ENCODE data around the gene ARHGAP25.
"Not testable (repeated sequence)": the region's sequence is repeated elsewhere in the genome, so short reads cannot be mapped to it uniquely, and the experiment has no call there.

The ARHGAP25 gene

GRCh38 chr2:68802161-68802560, 67.5 kb downstream of the ARHGAP25 start:
- DNase-seq: not testable (repeated sequence)

GRCh38 chr2:68805025-68805424, 70.4 kb downstream of the ARHGAP25 start:
- DNase-seq: no peak

GRCh38 chr2:68806511-68807109, 72.0 kb downstream of the ARHGAP25 start:
- no peak for DNase-seq

- no peak for DNase-seq
Observed at GRCh38 chr2:68807821-68808266, 73.2 kb downstream of the ARHGAP25 start.

- DNase-seq: no peak
Observed at GRCh38 chr2:68809324-68810240, 75.0 kb downstream of the ARHGAP25 start.

- DNase-seq: no peak
Observed at GRCh38 chr2:68811364-68811763, 76.8 kb downstream of the ARHGAP25 start.

GRCh38 chr2:68812251-68812650, 77.6 kb downstream of the ARHGAP25 start:
- DNase-seq: peak; percentile 28

- no peak for DNase-seq
Observed at GRCh38 chr2:68813596-68813995, 79.0 kb downstream of the ARHGAP25 start.

GRCh38 chr2:68817306-68817705, 82.7 kb downstream of the ARHGAP25 start:
- no peak for DNase-seq

GRCh38 chr2:68819556-68819955, 84.9 kb downstream of the ARHGAP25 start:
- no peak for DNase-seq

- no peak for DNase-seq
Observed at GRCh38 chr2:68822207-68822872, 87.7 kb downstream of the ARHGAP25 start.

GRCh38 chr2:68824831-68825230, 90.2 kb downstream of the ARHGAP25 start:
- no peak for DNase-seq

GRCh38 chr2:68825866-68826265, 91.3 kb downstream of the ARHGAP25 start:
- DNase-seq: no peak

GRCh38 chr2:68827666-68828065, 93.1 kb downstream of the ARHGAP25 start:
- DNase-seq: no peak

- peak; percentile 88 for DNase-seq
Observed at GRCh38 chr2:68828887-68829708, 94.5 kb downstream of the ARHGAP25 start.

- DNase-seq: no peak
Observed at GRCh38 chr2:68829749-68830148, 95.1 kb downstream of the ARHGAP25 start.

- DNase-seq: no peak
Observed at GRCh38 chr2:68831686-68832232, 97.1 kb downstream of the ARHGAP25 start.

GRCh38 chr2:68832233-68832869, 97.7 kb downstream of the ARHGAP25 start:
- DNase-seq: no peak

GRCh38 chr2:68833162-68833561, 98.6 kb downstream of the ARHGAP25 start:
- no peak for DNase-seq

- no peak for DNase-seq
Observed at GRCh38 chr2:68834737-68835376, 100.2 kb downstream of the ARHGAP25 start.

GRCh38 chr2:68835621-68836020, 101.0 kb downstream of the ARHGAP25 start:
- no peak for DNase-seq
